ENCODE measurements around the gene MAL. TPM values are rescaled to one million over a fixed set of nuclear protein-coding genes. Genes with fewer than 3 reads are reported as not detected.

Gene MAL
- polyA plus RNA-seq, 1 of the 3 experiments (the other 2 are of a cell fraction), result not detected

DNA sequence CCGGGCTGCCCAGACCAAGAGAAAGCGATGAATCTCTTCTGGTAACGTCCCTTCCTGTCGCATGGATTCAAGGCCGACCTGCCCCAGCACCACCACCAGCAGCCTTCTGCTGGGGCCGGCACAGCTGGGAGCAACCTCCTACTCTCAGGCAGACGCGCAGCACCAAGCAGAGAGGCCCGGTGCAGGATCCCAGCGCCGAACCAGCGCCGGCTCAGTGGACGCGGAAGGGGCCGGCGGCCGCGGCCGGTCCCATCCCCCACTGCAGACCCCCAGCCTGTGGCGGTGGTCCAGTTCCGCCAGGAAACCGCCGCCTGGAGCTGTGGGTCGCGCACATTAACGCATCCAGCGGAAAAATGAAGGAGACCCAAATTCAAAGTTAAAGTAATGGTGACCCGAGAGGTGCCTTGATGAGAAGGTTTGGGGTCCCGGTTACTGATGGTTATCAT lies 525 bp upstream of the MAL start:
- DNase-seq, result no peak
- CTCF ChIA-PET, result interaction anchor here (0.7 to 6.0 kb wide), 5 partner anchors 15 to 207 kb away, joined by 3 to 61 read pairs (median 4); no protein-coding TSS in a partner anchor
- Histone ChIP-seq H3F3A (replicated peaks; ENCODE audit: insufficient read depth) (no peaks in the 10 kb centered on the region), H3K9ac (no peak overlapping the region), H3K79me2 (ENCODE audit: insufficient read depth) (no peaks in the 10 kb centered on the region), H2AFZ (ENCODE audit: low read depth) (no peak overlapping the region), H3K4me3 (ENCODE audit: low read depth in 2 of 2, low read length in 1 of 2) (no peak overlapping the region), H3K27ac (ENCODE audit: low read depth in 2 of 2, low read length in 1 of 2) (no peak overlapping the region), H3K4me2 (no peak overlapping the region), H3K9me2 (no peaks in the 10 kb centered on the region), H4K20me1 (ENCODE audit: insufficient read depth) (no peaks in the 10 kb centered on the region), H3K4me1 (ENCODE audit: control insufficient read depth in 1 of 2, insufficient read depth in 2 of 2, low read depth in 1 of 2, low read length in 1 of 2) (peaks cover 0 to 2% of the 10 kb centered on the region in 2 experiments; a peak in 1 of 4 replicates), H3K27me3 (ENCODE audit: insufficient read depth) (peaks cover 80% of the 10 kb centered on the region), H3K36me3 (replicated peaks in 1 of 2; ENCODE audit: control insufficient read depth in 1 of 2, insufficient read depth in 2 of 2, low read length in 1 of 2) (no peaks in the 10 kb centered on the region), H3K9me3 (no peaks in the 10 kb centered on the region)
- TF ChIP-seq USF2 (IDR thresholded peaks at IDR 0.05; ENCODE audit: borderline replicate concordance, low read depth, low read length) (no peak), TAF1 (IDR thresholded peaks at IDR 0.05; ENCODE audit: borderline replicate concordance, low read depth, low read length) (no peak), RCOR1 (IDR thresholded peaks at IDR 0.05; ENCODE audit: low read length) (no peak), RXRA (IDR thresholded peaks at IDR 0.05; ENCODE audit: borderline replicate concordance, low read depth) (no peak), FOXM1 (IDR thresholded peaks at IDR 0.05; ENCODE audit: low read depth) (no peak), SIN3A (IDR thresholded peaks at IDR 0.05; ENCODE audit: borderline replicate concordance, low read depth, low read length) (no peak), PBX3 (IDR thresholded peaks at IDR 0.05) (no peak), REST (IDR thresholded peaks at IDR 0.05; ENCODE audit: low read depth, low read length) (no peak), GABPA (IDR thresholded peaks at IDR 0.05; ENCODE audit: low read depth) (no peak), SMC3 (IDR thresholded peaks at IDR 0.05; ENCODE audit: low read depth, low read length) (no peak), RAD21 (IDR thresholded peaks at IDR 0.05; ENCODE audit: low read length) (no peak), TEAD4 (IDR thresholded peaks at IDR 0.05; ENCODE audit: borderline replicate concordance, insufficient read depth) (no peak), GATA2 (CRISPR knock-in tag; IDR thresholded peaks at IDR 0.05) (no peak), CTCF (IDR thresholded peaks at IDR 0.05) (no peak), ELF1 (IDR thresholded peaks at IDR 0.05) (no peak), NFIC (IDR thresholded peaks at IDR 0.05; ENCODE audit: borderline replicate concordance) (no peak), EP300 (IDR thresholded peaks at IDR 0.05; ENCODE audit: borderline replicate concordance in 1 of 2, low read depth in 1 of 2, low read length in 1 of 2) (no peak), EZH2phosphoT487 (IDR thresholded peaks at IDR 0.05; ENCODE audit: borderline replicate concordance, low read depth) (no peak), MAX (IDR thresholded peaks at IDR 0.05; ENCODE audit: low read depth) (no peak)
- POLR2A ChIA-PET, result no interaction called here
- WGBS (ENCODE audit: low lambda C conversion rate), result 10% methylated on average over 13 of the region's 30 CpGs

All from SK-N-SH (cell line).